Measurements from ENCODE around the gene RAB36. TPM values are rescaled to one million over a fixed set of nuclear protein-coding genes. Genes with fewer than 3 reads are reported as not detected.

The RAB36 gene
- total RNA-seq, 1 donor from 2014 or later, result 3.8 TPM

- Histone ChIP-seq H3K27ac (no peak overlapping the region), H3K36me3 (no peaks in the 10 kb centered on the region)
These were observed 28.0 kb upstream of the RAB36 start for GRCh38 chr22:23117275-23117674.

GRCh38 chr22:23117891-23118646 is 27.2 kb upstream of the RAB36 start:
- Histone ChIP-seq H3K36me3 (no peaks in the 10 kb centered on the region), H3K27ac (no peak overlapping the region), H3K9me3 (no peaks in the 10 kb centered on the region), H3K27me3 (no peaks in the 10 kb centered on the region), H3K4me1 (no peaks in the 10 kb centered on the region), H3K4me3 (no peak overlapping the region)
- DNase-seq (no peak), ATAC-seq (no peak)
- intact Hi-C loops (cut with DNase I), result no loop called here
- TF ChIP-seq CTCF (IDR thresholded peaks at IDR 0.05), result no peak

More at GRCh38 chr22:23117275-23117674, 28.0 kb upstream of the RAB36 start:
- H3K4me1 ChIP-seq, result no peaks in the 10 kb centered on the region
- H3K27me3 ChIP-seq, result no peaks in the 10 kb centered on the region
- H3K4me3 ChIP-seq, result no peak overlapping the region
- no peaks in the 10 kb centered on the region for H3K9me3 ChIP-seq
- DNase-seq, result no peak
- no peak for TF ChIP-seq CTCF (IDR thresholded peaks at IDR 0.05)
- intact Hi-C loops (cut with DNase I), result no loop called here
- ATAC-seq, result no peak

- Histone ChIP-seq H3K27me3 (no peaks in the 10 kb centered on the region), H3K4me3 (no peak overlapping the region), H3K36me3 (no peaks in the 10 kb centered on the region), H3K4me1 (no peaks in the 10 kb centered on the region), H3K27ac (no peak overlapping the region), H3K9me3 (no peaks in the 10 kb centered on the region)
- ATAC-seq (no peak), DNase-seq (no peak)
- TF ChIP-seq CTCF (IDR thresholded peaks at IDR 0.05), result no peak
- intact Hi-C loops (cut with DNase I), result no loop called here
These were observed 26.4 kb upstream of the RAB36 start for GRCh38 chr22:23118647-23119493.

- intact Hi-C loops (cut with DNase I), result no loop called here
- no peak overlapping the region for H3K27ac ChIP-seq
- ATAC-seq, result no peak
- no peaks in the 10 kb centered on the region for H3K27me3 ChIP-seq
- no peaks in the 10 kb centered on the region for H3K36me3 ChIP-seq
- TF ChIP-seq CTCF (IDR thresholded peaks at IDR 0.05), result no peak
- no peak overlapping the region for H3K4me3 ChIP-seq
- DNase-seq, result no peak
- H3K4me1 ChIP-seq, result no peaks in the 10 kb centered on the region
- no peaks in the 10 kb centered on the region for H3K9me3 ChIP-seq
These were observed 25.5 kb upstream of the RAB36 start for GRCh38 chr22:23119494-23120414.

- no peak overlapping the region for H3K4me3 ChIP-seq
- no peaks in the 10 kb centered on the region for H3K27me3 ChIP-seq
- no peak overlapping the region for H3K27ac ChIP-seq
- no peaks in the 10 kb centered on the region for H3K9me3 ChIP-seq
- H3K4me1 ChIP-seq, result no peaks in the 10 kb centered on the region
- DNase-seq, result no peak
- no peak for ATAC-seq
- no peaks in the 10 kb centered on the region for H3K36me3 ChIP-seq
- no peak for TF ChIP-seq CTCF (IDR thresholded peaks at IDR 0.05)
- intact Hi-C loops (cut with DNase I), result no loop called here
These were observed 24.8 kb upstream of the RAB36 start for GRCh38 chr22:23120415-23120899.
